ENCODE measurements around the gene KLK10.

DNA sequence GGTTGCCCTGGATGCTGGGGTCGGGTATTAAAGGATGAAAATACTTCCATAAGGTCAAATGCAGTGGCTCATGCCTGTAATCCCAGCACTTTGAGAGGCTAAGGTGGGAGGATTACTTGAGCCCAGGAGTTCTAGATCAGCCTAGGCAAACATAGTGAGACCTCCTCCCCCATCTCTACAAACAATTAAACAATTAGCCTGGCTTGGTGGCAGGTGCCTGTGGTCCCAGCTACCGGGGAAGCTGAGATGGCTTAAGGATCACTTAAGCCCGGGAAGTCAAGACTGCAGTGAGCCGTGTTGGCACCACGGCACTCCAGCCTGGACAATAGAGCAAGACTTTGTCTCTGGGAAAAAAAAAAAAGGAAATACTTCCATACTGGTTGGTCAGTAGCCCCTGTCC, 5.4 kb upstream of the KLK10 start:
- TF ChIP-seq, protein P1, sequence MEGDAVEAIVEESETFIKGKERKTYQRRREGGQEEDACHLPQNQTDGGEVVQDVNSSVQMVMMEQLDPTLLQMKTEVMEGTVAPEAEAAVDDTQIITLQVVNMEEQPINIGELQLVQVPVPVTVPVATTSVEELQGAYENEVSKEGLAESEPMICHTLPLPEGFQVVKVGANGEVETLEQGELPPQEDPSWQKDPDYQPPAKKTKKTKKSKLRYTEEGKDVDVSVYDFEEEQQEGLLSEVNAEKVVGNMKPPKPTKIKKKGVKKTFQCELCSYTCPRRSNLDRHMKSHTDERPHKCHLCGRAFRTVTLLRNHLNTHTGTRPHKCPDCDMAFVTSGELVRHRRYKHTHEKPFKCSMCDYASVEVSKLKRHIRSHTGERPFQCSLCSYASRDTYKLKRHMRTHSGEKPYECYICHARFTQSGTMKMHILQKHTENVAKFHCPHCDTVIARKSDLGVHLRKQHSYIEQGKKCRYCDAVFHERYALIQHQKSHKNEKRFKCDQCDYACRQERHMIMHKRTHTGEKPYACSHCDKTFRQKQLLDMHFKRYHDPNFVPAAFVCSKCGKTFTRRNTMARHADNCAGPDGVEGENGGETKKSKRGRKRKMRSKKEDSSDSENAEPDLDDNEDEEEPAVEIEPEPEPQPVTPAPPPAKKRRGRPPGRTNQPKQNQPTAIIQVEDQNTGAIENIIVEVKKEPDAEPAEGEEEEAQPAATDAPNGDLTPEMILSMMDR (IDR thresholded peaks at IDR 0.05) = no peak
- no peak for TF ChIP-seq POLR2AphosphoS5 (IDR thresholded peaks at IDR 0.05)
- TF ChIP-seq POLR2A (IDR thresholded peaks at IDR 0.05; ENCODE audit: low read depth) = no peak
- TF ChIP-seq EP300 (IDR thresholded peaks at IDR 0.05) = no peak

Data from esophagus muscularis mucosa (tissue), 4 donors.